AG09309 (cell line): ENCODE results near the gene PRELP.

Experiments
- DNase-seq: peaks from one replicate; pipeline ENCODE4 v3.0.0-alpha.2; 2010; ENCODE audit warnings: low read depth
- H3K4me3 ChIP-seq: 2 replicates; pipeline ENCODE4 v1.5.1; 2011; ENCODE audit warnings: mild to moderate bottlenecking, low read depth, low read length, moderate library complexity; ENCODE audit not compliant: control insufficient read depth
- TF ChIP-seq, protein P1 (sequence below): IDR thresholded peaks from 2 replicates; pipeline ENCODE4 v1.5.1; 2011; ENCODE audit warnings: mild to moderate bottlenecking, low read depth, low read length, inconsistent platforms; ENCODE audit not compliant: insufficient read depth, control insufficient read depth; ENCODE audit errors: missing control alignments

PRELP gene

DNA sequence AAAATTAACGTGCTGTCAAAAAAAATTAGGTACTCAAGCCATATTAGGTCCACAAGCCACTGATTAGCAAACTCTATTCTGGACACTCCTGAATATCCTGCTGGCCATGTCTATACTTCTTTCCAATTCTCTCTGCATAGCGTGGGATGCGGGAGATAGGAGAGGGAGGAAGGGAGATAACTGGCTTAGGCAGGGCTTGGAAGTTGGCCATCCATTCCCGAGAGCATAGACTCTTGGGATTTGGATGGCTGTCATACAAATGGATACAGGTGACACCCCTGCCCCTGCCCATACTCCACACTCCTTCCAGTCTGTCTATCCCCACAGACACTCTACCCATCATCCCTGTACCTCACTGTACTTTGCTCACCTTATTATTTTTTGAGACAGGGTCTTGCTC is 2.3 kb upstream of the PRELP start:
- TF ChIP-seq, protein P1, sequence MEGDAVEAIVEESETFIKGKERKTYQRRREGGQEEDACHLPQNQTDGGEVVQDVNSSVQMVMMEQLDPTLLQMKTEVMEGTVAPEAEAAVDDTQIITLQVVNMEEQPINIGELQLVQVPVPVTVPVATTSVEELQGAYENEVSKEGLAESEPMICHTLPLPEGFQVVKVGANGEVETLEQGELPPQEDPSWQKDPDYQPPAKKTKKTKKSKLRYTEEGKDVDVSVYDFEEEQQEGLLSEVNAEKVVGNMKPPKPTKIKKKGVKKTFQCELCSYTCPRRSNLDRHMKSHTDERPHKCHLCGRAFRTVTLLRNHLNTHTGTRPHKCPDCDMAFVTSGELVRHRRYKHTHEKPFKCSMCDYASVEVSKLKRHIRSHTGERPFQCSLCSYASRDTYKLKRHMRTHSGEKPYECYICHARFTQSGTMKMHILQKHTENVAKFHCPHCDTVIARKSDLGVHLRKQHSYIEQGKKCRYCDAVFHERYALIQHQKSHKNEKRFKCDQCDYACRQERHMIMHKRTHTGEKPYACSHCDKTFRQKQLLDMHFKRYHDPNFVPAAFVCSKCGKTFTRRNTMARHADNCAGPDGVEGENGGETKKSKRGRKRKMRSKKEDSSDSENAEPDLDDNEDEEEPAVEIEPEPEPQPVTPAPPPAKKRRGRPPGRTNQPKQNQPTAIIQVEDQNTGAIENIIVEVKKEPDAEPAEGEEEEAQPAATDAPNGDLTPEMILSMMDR: no peak
- H3K4me3 ChIP-seq: no peak overlapping the region
- no peak for DNase-seq

DNA sequence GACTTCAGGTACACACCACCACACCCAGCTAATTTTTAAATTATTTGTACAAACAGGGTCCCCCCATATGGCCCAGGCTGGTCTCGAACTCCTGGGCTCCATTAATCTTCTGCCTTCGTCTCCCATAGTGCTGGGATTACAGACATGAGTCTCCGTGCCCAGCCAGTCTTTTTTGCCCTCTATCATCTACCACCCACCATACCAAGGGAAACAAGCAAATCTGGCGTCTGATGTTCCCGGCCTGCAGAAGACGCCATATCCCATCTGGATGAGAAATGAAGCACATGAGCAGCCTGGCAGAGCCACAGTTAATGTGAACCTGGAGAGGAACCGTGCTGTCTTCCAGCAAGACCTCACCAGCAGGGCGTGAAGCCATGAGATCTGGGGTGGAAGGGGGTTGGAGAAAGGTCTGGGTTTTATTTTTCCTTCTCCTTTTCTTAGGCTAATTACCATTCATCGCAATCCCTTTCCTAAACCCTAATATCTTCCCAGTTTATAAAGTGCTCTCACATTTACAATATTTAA is 1.8 kb upstream of the PRELP start:
- no peak overlapping the region for H3K4me3 ChIP-seq
- TF ChIP-seq, protein P1: no peak
- no peak for DNase-seq

DNA sequence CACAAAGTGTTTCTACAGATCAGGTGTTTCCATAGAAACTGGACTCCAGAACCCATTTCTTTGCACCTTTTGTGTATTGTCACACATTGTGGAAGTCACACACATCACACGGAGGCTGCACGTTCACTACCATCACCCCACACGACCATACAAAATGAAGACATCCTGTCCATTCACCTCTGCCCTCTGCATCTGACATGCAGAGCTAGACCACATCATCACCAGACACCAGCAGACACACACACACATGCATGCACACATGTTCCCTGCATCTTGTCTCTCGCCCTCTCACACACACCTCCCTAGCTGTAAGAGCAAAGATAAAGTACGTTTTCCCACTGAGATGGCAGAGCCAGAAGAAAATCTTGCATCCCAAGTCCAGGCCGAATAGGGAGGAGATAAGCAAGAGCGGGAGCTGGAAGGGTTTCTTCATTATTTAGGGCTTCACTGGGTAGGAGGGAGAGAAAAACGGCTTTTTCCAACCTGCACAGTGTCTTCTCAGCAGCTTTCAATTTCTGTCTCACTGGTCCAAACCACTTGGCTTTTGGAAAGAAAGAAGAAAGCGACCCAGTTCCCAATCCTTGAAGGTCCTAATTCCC is 709 bp downstream of the PRELP start:
- H3K4me3 ChIP-seq: no peak overlapping the region
- TF ChIP-seq, protein P1: no peak
- no peak for DNase-seq

DNA sequence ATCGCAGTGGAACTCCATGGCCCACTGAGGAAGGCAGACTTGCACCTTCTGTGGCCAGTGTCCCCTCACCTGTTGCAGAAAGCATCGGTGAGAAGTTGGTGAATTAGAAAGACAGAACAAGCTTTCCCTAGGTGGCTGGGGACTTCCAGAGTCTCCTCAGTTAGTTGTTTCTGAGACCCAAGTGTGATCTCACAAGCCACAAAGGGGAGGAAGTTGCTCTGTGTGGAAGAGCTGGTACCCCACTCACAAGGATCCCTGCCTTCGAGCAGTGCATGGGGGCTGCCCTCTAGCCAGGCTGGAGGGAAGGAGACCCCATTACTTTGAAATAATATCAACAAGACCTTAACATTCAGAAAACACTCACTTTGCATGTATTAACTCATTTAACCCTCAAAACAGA is 2.1 kb downstream of the PRELP start:
- TF ChIP-seq, protein P1: no peak
- H3K4me3 ChIP-seq: no peak overlapping the region
- DNase-seq: no peak

DNA sequence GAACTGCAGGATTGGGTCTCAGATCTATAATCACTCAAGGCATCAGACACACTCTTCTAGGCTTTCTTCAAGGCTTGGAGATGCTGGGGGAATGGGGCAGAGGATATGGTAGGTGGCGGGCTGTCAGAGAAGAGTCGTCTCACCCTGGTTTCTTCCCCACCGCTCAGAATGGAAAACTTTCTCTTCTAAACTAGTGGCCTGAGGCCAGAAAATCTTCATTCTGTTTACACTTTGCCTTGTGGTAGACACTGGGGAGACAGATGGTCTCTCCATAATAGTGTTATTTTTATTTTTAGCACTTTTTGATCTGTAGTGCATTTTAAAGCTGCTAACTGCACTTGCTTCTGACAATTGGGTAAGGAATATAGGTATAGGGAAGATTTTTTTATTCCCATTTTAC is 2.6 kb downstream of the PRELP start:
- TF ChIP-seq, protein P1: no peak
- DNase-seq: no peak
- no peak overlapping the region for H3K4me3 ChIP-seq

DNA sequence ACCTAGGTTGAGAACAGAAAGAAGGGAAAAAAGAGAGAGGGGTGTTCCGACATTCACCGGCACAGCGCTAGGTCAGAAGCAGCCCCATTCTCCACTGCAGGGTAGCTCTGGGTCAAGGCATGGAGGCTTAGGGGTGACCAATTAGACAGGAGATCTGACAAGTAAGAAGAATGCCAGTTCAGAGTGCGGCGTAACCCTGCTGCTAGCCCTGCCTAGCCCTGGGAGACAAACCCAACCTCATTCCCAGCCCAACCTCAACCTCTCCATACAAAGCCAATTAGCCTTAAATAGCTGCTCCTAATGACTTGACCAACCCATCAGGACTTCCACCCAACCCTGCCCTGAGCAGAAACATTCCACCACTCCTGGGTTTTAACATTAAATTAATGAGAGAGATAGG is 3.4 kb downstream of the PRELP start:
- TF ChIP-seq, protein P1: no peak
- H3K4me3 ChIP-seq: no peak overlapping the region
- DNase-seq: no peak
